Measurements from ENCODE around the gene FOXN1. TPM values are rescaled to one million over a fixed set of nuclear protein-coding genes. Genes with fewer than 3 reads are reported as not detected.

The FOXN1 gene
- total and polyA plus RNA-seq, 10 of the 15 experiments (the other 5 are each of a cell fraction or from before 2014, with no cell fraction given) = not detected

DNA sequence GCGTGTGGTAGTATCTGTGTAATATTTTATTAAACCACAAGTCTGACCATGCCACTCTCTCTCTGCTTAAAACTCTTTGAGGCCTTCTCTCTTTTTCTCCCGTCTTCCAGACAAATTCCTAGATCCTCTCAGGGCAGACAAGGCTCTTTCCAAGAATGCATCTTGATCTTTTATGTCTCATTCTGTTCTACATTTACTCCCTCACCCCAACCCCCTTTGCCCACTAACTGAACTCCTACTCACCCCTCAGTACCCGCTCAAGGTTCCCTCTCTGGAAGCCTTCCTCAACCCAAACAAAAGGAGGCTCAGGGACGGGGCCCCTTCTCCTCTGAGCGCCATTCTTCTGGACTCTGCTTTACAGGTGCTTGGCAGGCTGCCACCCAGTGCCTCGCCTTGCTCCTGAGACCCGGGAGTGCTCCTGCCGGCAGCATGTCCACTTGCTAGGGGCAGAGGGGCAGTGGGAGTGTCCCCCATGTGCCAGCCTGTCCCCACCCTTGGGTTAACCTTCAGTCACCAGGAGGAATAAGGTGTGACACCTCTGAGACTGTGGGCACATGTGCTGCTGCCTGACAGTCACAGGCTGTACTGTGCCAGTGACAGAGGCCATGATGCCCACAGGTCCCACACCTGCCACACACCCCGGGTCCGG, 23.5 kb upstream of the FOXN1 start:
- no TSS peak for BruUV-seq (replicated peaks)
- ChIA-PET RAD21 (ENCODE audit: unreplicated experiment) (interaction anchor here (0.8 kb wide), 1 partner anchor 124 kb away, joined by 3 read pairs; no protein-coding TSS in a partner anchor), POLR2A (no interaction called here), CTCF (interaction anchor here (0.6 kb wide), 1 partner anchor 1279 kb away, joined by 3 read pairs; no protein-coding TSS in a partner anchor), SMC1A (ENCODE audit: uncharacterized antibody, unreplicated experiment) (interaction anchor here (1.0 kb wide), 1 partner anchor 112 kb away, joined by 3 read pairs; the partner anchor contains the start of gene VTN)
- Histone ChIP-seq H3K36me3 (ENCODE audit: control insufficient read depth in 2 of 2, insufficient read depth in 2 of 2, low read length in 1 of 2) (no peaks in the 10 kb centered on the region), H3K4me3 (no peak overlapping the region), H3K27me3 (replicated peaks in 1 of 2; ENCODE audit: control insufficient read depth in 2 of 2, insufficient read depth in 2 of 2, low read length in 1 of 2) (no peaks in the 10 kb centered on the region), H4K20me1 (ENCODE audit: control insufficient read depth, insufficient read depth) (no peaks in the 10 kb centered on the region), H2AFZ (ENCODE audit: control insufficient read depth, low read depth, low read length) (no peak overlapping the region), H3K4me1 (ENCODE audit: control insufficient read depth, insufficient read depth, low read length) (peaks cover 31% of the 10 kb centered on the region), H3K4me2 (ENCODE audit: control insufficient read depth, insufficient read depth) (no peak overlapping the region), H3K27ac (ENCODE audit: control insufficient read depth, insufficient read depth) (no peak overlapping the region), H3K9ac (ENCODE audit: control insufficient read depth, insufficient read depth, low read length) (no peak overlapping the region), H3K9me3 (replicated peaks; ENCODE audit: control insufficient read depth, insufficient read depth, low read length) (no peaks in the 10 kb centered on the region), H3K79me2 (ENCODE audit: control insufficient read depth, insufficient read depth, low read length) (no peaks in the 10 kb centered on the region)
- ATAC-seq (no peak), DNase-seq (ENCODE audit: low read depth, low spot score) (no peak), FAIRE-seq (no peak)
- intact Hi-C loops (cut with micrococcal nuclease; ENCODE audit: unreplicated experiment) = loop anchor here (5.0 kb wide), 1 partner anchor 100 kb away; no protein-coding TSS in a partner anchor
- in situ Hi-C loops (cut with MboI) = no loop called here
- TF ChIP-seq NRF1 (conservative IDR thresholded peaks at IDR 0.05; ENCODE audit: low read depth, low read length) = no peak
- TF ChIP-seq, protein P1, sequence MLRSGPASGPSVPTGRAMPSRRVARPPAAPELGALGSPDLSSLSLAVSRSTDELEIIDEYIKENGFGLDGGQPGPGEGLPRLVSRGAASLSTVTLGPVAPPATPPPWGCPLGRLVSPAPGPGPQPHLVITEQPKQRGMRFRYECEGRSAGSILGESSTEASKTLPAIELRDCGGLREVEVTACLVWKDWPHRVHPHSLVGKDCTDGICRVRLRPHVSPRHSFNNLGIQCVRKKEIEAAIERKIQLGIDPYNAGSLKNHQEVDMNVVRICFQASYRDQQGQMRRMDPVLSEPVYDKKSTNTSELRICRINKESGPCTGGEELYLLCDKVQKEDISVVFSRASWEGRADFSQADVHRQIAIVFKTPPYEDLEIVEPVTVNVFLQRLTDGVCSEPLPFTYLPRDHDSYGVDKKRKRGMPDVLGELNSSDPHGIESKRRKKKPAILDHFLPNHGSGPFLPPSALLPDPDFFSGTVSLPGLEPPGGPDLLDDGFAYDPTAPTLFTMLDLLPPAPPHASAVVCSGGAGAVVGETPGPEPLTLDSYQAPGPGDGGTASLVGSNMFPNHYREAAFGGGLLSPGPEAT (IDR thresholded peaks at IDR 0.05; ENCODE audit: low read depth) = no peak
- TF ChIP-seq RBBP5 (conservative IDR thresholded peaks at IDR 0.05) = no peak
- TF ChIP-seq TCF7 (IDR thresholded peaks at IDR 0.05; ENCODE audit: borderline replicate concordance) = no peak
- no peak for TF ChIP-seq EP300 (IDR thresholded peaks at IDR 0.05; ENCODE audit: borderline replicate concordance in 1 of 2, control insufficient read depth in 1 of 2, low read depth in 2 of 2, low read length in 2 of 2)
- TF ChIP-seq ZBED1 (IDR thresholded peaks at IDR 0.05; ENCODE audit: borderline replicate concordance) = no peak
- TF ChIP-seq, protein P2, sequence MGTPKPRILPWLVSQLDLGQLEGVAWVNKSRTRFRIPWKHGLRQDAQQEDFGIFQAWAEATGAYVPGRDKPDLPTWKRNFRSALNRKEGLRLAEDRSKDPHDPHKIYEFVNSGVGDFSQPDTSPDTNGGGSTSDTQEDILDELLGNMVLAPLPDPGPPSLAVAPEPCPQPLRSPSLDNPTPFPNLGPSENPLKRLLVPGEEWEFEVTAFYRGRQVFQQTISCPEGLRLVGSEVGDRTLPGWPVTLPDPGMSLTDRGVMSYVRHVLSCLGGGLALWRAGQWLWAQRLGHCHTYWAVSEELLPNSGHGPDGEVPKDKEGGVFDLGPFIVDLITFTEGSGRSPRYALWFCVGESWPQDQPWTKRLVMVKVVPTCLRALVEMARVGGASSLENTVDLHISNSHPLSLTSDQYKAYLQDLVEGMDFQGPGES (IDR thresholded peaks at IDR 0.05) = no peak
- no peak for TF ChIP-seq ZNF207 (IDR thresholded peaks at IDR 0.05; ENCODE audit: borderline replicate concordance)
- no peak for TF ChIP-seq SMAD1 (IDR thresholded peaks at IDR 0.05; ENCODE audit: low read depth, partially characterized antibody)
- WGBS (ENCODE audit: insufficient coverage, insufficient replicate concordance, low lambda C conversion rate, missing lambda C conversion rate) = 74% methylated on average over 10 of the region's 10 CpGs

All from GM12878 (cell line).